A673 (cell line): ENCODE measurements around the gene XPO6.

Experiments
- EZH2 ChIP-seq: fragments of 200-600 bp; sonication (generic); IDR thresholded peaks from 2 replicates; pipeline ENCODE4 v1.6.1; 2017; ENCODE audit warnings: borderline replicate concordance, low read depth, mild to moderate bottlenecking, mixed read lengths, antibody characterized with exemption, low read length; ENCODE audit not compliant: poor library complexity, severe bottlenecking
- TF ChIP-seq, protein P1 (sequence below): fragments of 300-800, 200-600 bp; sonication (generic); conservative IDR thresholded peaks from 2 replicates; pipeline ENCODE4 v1.5.1; 2017; ENCODE audit warnings: low read depth, mild to moderate bottlenecking, antibody characterized with exemption, low read length, moderate library complexity, mixed read lengths

DNA sequence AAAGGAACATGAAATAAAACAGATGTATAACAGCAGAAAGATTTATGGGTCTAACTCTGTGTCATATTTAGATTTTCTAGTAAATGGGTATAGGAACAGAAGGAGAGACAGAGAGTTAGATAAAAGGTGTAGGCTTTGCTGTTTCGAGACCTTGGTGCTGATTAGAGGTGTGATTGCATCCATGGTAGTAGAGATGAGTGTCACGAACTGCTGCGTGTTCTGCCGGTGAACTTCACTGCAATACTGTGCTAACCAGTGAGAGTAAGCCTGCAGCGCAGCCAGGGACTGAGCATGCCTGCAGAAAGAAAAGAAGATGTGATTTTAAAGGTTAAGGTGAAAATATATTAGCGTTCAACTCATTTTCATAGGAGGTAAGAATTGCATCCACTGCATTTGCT, 94.6 kb downstream of the XPO6 start:
- TF ChIP-seq EZH2 = no peak
- TF ChIP-seq, protein P1, sequence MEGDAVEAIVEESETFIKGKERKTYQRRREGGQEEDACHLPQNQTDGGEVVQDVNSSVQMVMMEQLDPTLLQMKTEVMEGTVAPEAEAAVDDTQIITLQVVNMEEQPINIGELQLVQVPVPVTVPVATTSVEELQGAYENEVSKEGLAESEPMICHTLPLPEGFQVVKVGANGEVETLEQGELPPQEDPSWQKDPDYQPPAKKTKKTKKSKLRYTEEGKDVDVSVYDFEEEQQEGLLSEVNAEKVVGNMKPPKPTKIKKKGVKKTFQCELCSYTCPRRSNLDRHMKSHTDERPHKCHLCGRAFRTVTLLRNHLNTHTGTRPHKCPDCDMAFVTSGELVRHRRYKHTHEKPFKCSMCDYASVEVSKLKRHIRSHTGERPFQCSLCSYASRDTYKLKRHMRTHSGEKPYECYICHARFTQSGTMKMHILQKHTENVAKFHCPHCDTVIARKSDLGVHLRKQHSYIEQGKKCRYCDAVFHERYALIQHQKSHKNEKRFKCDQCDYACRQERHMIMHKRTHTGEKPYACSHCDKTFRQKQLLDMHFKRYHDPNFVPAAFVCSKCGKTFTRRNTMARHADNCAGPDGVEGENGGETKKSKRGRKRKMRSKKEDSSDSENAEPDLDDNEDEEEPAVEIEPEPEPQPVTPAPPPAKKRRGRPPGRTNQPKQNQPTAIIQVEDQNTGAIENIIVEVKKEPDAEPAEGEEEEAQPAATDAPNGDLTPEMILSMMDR = no peak
